ENCODE measurements around the gene TEAD4. TPM values are rescaled to one million over a fixed set of nuclear protein-coding genes. Genes with fewer than 3 reads are reported as not detected.
A peak's percentile ranks its signal among the peaks of the same experiment; 100 is the strongest.

TEAD4 gene
- total RNA-seq, 1 experiment from 2014 or later: 47.7 TPM

DNA sequence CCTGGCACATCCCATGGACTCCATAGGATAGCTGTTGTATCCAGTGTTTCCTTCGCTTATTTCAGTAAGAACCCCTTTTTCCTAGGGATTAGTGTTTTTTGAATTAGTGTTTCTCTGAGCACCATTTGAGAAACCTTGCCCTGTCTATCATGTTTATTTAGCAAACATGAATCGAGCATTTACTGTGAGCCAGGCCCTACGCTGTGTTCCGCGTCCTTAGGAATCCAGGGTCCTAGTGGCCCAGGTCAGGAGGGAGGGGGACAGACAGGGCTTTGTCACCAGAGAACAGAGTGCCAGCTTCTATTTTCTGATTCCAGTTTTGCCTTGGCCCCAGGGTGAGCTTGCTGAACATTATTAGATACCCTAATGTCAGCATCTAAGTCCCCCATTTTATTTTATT is 2.5 kb downstream of the TEAD4 start:
- CTCF ChIA-PET: interaction anchor here (0.6 to 1.2 kb wide), 2 partner anchors 80 to 110 kb away, joined by 3 to 8 read pairs; no protein-coding TSS in a partner anchor
- Histone ChIP-seq H3K4me1 (replicated peaks; ENCODE audit: insufficient read depth) (peaks cover 33% of the 10 kb centered on the region), H3K4me3 (peak overlapping the region; percentile 83; the same call in 1 of the 2 replicates), H3K36me3 (ENCODE audit: low read depth) (no peaks in the 10 kb centered on the region), H2AFZ (no peak overlapping the region), H3F3A (ENCODE audit: insufficient read depth, low read depth) (peaks cover 35% of the 10 kb centered on the region), H3K9me3 (ENCODE audit: insufficient read depth, low read depth) (no peaks in the 10 kb centered on the region), H3K4me2 (peak overlapping the region; percentile 84; the same call in 1 of the 2 replicates), H3K79me2 (ENCODE audit: low read depth) (peaks cover 48% of the 10 kb centered on the region), H3K27ac (no peak overlapping the region), H4K20me1 (ENCODE audit: insufficient read depth) (peaks cover 21% of the 10 kb centered on the region; the same call in 1 of the 2 replicates), H3K27me3 (ENCODE audit: insufficient read depth, low read depth) (no peaks in the 10 kb centered on the region), H3K9me2 (ENCODE audit: insufficient read depth) (no peaks in the 10 kb centered on the region)
- no TSS peak for BruUV-seq (replicated peaks)
- TF ChIP-seq, protein P1, sequence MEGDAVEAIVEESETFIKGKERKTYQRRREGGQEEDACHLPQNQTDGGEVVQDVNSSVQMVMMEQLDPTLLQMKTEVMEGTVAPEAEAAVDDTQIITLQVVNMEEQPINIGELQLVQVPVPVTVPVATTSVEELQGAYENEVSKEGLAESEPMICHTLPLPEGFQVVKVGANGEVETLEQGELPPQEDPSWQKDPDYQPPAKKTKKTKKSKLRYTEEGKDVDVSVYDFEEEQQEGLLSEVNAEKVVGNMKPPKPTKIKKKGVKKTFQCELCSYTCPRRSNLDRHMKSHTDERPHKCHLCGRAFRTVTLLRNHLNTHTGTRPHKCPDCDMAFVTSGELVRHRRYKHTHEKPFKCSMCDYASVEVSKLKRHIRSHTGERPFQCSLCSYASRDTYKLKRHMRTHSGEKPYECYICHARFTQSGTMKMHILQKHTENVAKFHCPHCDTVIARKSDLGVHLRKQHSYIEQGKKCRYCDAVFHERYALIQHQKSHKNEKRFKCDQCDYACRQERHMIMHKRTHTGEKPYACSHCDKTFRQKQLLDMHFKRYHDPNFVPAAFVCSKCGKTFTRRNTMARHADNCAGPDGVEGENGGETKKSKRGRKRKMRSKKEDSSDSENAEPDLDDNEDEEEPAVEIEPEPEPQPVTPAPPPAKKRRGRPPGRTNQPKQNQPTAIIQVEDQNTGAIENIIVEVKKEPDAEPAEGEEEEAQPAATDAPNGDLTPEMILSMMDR (conservative IDR thresholded peaks at IDR 0.05): no peak
- no peak for TF ChIP-seq EZH2 (IDR thresholded peaks at IDR 0.05; ENCODE audit: low read depth)
- POLR2A ChIA-PET (ENCODE audit: unreplicated experiment): no interaction called here
- intact Hi-C loops (cut with micrococcal nuclease; ENCODE audit: unreplicated experiment): no loop called here
- no peak for DNase-seq

DNA sequence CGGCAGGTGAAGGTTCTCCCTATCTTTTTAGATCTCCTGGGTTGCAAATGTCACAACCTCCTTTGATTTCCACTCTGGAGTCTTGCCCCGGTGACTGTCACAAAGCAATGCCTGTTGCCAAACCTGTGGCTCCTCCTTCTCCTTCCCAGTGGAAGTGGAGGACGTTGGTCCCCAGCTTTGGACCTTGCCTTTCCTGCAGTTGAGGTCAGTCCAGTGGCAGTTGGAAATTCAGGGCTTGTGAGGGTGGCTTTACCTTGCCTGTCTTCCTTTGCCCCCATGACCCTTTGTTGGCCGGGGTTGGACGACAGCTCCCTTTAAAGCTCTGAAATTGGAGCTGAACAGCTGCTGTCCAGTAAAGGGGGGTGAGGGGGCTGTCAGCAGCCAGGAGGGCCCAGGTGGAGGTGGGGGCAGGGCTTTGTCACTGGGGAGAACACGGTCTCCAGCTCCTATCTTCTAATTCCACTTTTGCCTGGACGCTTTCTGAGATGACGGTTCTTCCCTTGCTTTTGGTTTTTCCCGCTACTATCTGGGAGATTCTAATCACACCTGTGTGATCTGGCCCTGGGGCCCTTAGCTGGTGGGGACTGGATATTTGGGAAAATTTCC is 4.1 kb downstream of the TEAD4 start:
- TF ChIP-seq, protein P1 (conservative IDR thresholded peaks at IDR 0.05): no peak
- no peak for TF ChIP-seq EZH2 (IDR thresholded peaks at IDR 0.05; ENCODE audit: low read depth)
- Histone ChIP-seq H3K79me2 (ENCODE audit: low read depth) (peaks cover 54% of the 10 kb centered on the region), H3K27ac (no peak overlapping the region), H2AFZ (no peak overlapping the region), H3K9me2 (ENCODE audit: insufficient read depth) (no peaks in the 10 kb centered on the region), H4K20me1 (ENCODE audit: insufficient read depth) (peaks cover 21% of the 10 kb centered on the region; the same call in 1 of the 2 replicates), H3F3A (ENCODE audit: insufficient read depth, low read depth) (peaks cover 19% of the 10 kb centered on the region), H3K27me3 (ENCODE audit: insufficient read depth, low read depth) (no peaks in the 10 kb centered on the region), H3K36me3 (ENCODE audit: low read depth) (no peaks in the 10 kb centered on the region), H3K4me1 (replicated peaks; ENCODE audit: insufficient read depth) (peaks cover 18% of the 10 kb centered on the region), H3K4me2 (no peak overlapping the region), H3K9me3 (ENCODE audit: insufficient read depth, low read depth) (no peaks in the 10 kb centered on the region), H3K4me3 (no peak overlapping the region)
- intact Hi-C loops (cut with micrococcal nuclease; ENCODE audit: unreplicated experiment): no loop called here
- BruUV-seq (replicated peaks): no TSS peak
- DNase-seq: no peak
- CTCF ChIA-PET: no interaction called here
- POLR2A ChIA-PET (ENCODE audit: unreplicated experiment): no interaction called here

DNA sequence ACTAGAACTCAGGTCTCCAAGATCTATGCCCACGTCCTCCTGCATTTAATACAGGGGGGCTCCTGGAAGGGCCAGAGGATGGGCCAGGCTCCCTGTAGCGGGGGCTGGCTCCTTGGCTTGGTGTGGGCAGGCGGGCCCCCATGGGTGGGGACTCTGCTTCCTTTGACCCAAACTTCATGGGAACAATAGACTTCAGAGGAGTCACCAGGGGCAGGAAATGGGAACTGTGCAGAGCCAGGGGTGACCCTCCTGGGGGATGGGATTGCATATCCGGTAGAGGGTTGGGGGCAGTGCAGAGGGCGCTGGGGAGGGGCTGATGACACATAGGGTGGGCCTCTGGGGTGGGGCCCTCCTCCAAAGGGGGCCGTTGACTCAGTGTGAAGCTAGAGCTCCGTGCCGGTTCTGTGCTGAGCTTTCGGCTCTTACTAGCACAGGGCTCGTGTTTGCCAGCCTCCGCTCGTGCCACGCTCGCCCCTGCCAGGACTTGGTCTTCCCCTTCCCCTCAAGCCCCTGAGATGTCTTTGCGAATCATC is 4.6 kb downstream of the TEAD4 start:
- Histone ChIP-seq H3K9me3 (ENCODE audit: insufficient read depth, low read depth) (no peaks in the 10 kb centered on the region), H4K20me1 (ENCODE audit: insufficient read depth) (peaks cover 21% of the 10 kb centered on the region; the same call in 1 of the 2 replicates), H3K4me1 (replicated peaks; ENCODE audit: insufficient read depth) (peaks cover 18% of the 10 kb centered on the region), H3K4me2 (no peak overlapping the region), H3K4me3 (no peak overlapping the region), H3K79me2 (ENCODE audit: low read depth) (peaks cover 54% of the 10 kb centered on the region), H3K27me3 (ENCODE audit: insufficient read depth, low read depth) (no peaks in the 10 kb centered on the region), H3F3A (ENCODE audit: insufficient read depth, low read depth) (peaks cover 17% of the 10 kb centered on the region), H3K27ac (no peak overlapping the region), H3K9me2 (ENCODE audit: insufficient read depth) (no peaks in the 10 kb centered on the region), H2AFZ (no peak overlapping the region), H3K36me3 (ENCODE audit: low read depth) (no peaks in the 10 kb centered on the region)
- DNase-seq: no peak
- TF ChIP-seq, protein P1 (conservative IDR thresholded peaks at IDR 0.05): no peak
- TF ChIP-seq EZH2 (IDR thresholded peaks at IDR 0.05; ENCODE audit: low read depth): no peak
- intact Hi-C loops (cut with micrococcal nuclease; ENCODE audit: unreplicated experiment): no loop called here
- POLR2A ChIA-PET (ENCODE audit: unreplicated experiment): no interaction called here
- CTCF ChIA-PET: interaction anchor here (0.6 kb wide), 1 partner anchor 19 kb away, joined by 3 read pairs; no protein-coding TSS in a partner anchor
- BruUV-seq (replicated peaks): no TSS peak

Data from PC-9 (cell line).